Trophoblast cell (in vitro differentiated cells and primary cell): ENCODE measurements around the gene APLN. TPM values are rescaled to one million over a fixed set of nuclear protein-coding genes. Genes with fewer than 3 reads are reported as not detected.

Experiments used
- DNase-seq, 2 donors: peaks; one replicate each; pipeline ENCODE4 v3.0.0-alpha.2; 2016
- H2AFZ ChIP-seq: 2 replicates; pipeline ENCODE4 v1.6.1; 2013; ENCODE audit warnings: low read length, moderate library complexity, mild to moderate bottlenecking; ENCODE audit not compliant: insufficient read depth, poor library complexity
- H2AK5ac ChIP-seq: 2 replicates; pipeline ENCODE4 v1.6.1; 2013; ENCODE audit warnings: mild to moderate bottlenecking, low read length
- H2BK120ac ChIP-seq: 2 replicates; pipeline ENCODE4 v1.6.1; 2013; ENCODE audit warnings: low read length, mild to moderate bottlenecking, moderate library complexity; ENCODE audit not compliant: insufficient read depth, poor library complexity
- H2BK12ac ChIP-seq: 2 replicates; pipeline ENCODE4 v1.6.1; 2013; ENCODE audit warnings: mild to moderate bottlenecking, low read length, moderate library complexity
- H2BK5ac ChIP-seq: 2 replicates; pipeline ENCODE4 v1.6.1; 2013; ENCODE audit warnings: low read length, low read depth, moderate library complexity, mild to moderate bottlenecking; ENCODE audit not compliant: poor library complexity
- H3K14ac ChIP-seq: 2 replicates; pipeline ENCODE4 v1.6.1; 2013; ENCODE audit warnings: mild to moderate bottlenecking, low read length
- H3K18ac ChIP-seq: 2 replicates; pipeline ENCODE4 v1.6.1; 2013; ENCODE audit warnings: mild to moderate bottlenecking, low read length
- H3K23ac ChIP-seq: 2 replicates; pipeline ENCODE4 v1.6.1; 2013; ENCODE audit warnings: low read length
- H3K27ac ChIP-seq: 2 replicates; pipeline ENCODE4 v1.5.1; 2013; ENCODE audit warnings: low read depth, mild to moderate bottlenecking, inconsistent platforms, low read length, moderate library complexity
- H3K27me3 ChIP-seq: 2 replicates; pipeline ENCODE4 v1.6.1; 2013; ENCODE audit warnings: inconsistent platforms, mild to moderate bottlenecking, low read length, moderate library complexity; ENCODE audit not compliant: insufficient read depth
- H3K36me3 ChIP-seq, 2 experiments: 1 replicate in 1 of 2; 2 replicates in 1 of 2; pipeline ENCODE4 v1.6.1; 2013; ENCODE audit warnings: low read length in 2 of 2, mild to moderate bottlenecking in 2 of 2, moderate library complexity in 1 of 2; ENCODE audit not compliant: insufficient read depth in 2 of 2, control insufficient read depth in 1 of 2
- H3K4ac ChIP-seq: 2 replicates; pipeline ENCODE4 v1.6.1; 2013; ENCODE audit warnings: low read depth, mild to moderate bottlenecking, low read length, moderate library complexity
- H3K4me1 ChIP-seq, 2 experiments: 1 replicate in 1 of 2; 2 replicates in 1 of 2; pipeline ENCODE4 v1.6.1; 2013; ENCODE audit warnings: low read length in 2 of 2, mild to moderate bottlenecking in 2 of 2, moderate library complexity in 1 of 2; ENCODE audit not compliant: insufficient read depth in 2 of 2, control insufficient read depth in 1 of 2
- H3K4me2 ChIP-seq: 2 replicates; pipeline ENCODE4 v1.6.1; 2013; ENCODE audit warnings: inconsistent platforms, mild to moderate bottlenecking, low read length, moderate library complexity
- H3K4me3 ChIP-seq: 2 replicates; pipeline ENCODE4 v1.5.1; 2013; ENCODE audit warnings: mild to moderate bottlenecking, low read depth, low read length, inconsistent platforms
- H3K79me1 ChIP-seq: one replicate; pipeline ENCODE4 v1.6.1; 2013; ENCODE audit warnings: low read length
- H3K79me2 ChIP-seq: 2 replicates; pipeline ENCODE4 v1.6.1; 2013; ENCODE audit warnings: low read length, mild to moderate bottlenecking; ENCODE audit not compliant: control insufficient read depth, insufficient read depth, poor library complexity
- H3K9ac ChIP-seq: 2 replicates; pipeline ENCODE4 v1.6.1; 2013; ENCODE audit warnings: mild to moderate bottlenecking, low read length
- H3K9me3 ChIP-seq: 2 replicates; pipeline ENCODE4 v1.6.1; 2013; ENCODE audit warnings: low read depth, mild to moderate bottlenecking, control low read depth, inconsistent platforms, low read length; ENCODE audit not compliant: insufficient read depth
- H4K12ac ChIP-seq: 2 replicates; pipeline ENCODE4 v1.6.1; 2013; ENCODE audit warnings: low read depth, mild to moderate bottlenecking, low read length, moderate library complexity
- H4K8ac ChIP-seq: 2 replicates; pipeline ENCODE4 v1.6.1; 2013; ENCODE audit warnings: low read depth, mild to moderate bottlenecking, low read length, moderate library complexity
- H4K91ac ChIP-seq: one replicate; pipeline ENCODE4 v1.6.1; 2013; ENCODE audit warnings: low read depth, mild to moderate bottlenecking, low read length, moderate library complexity
- WGBS: extraction: QIAGEN DNeasy Blood & Tissue Kit; methylation state at CpG from one replicate; pipeline ENCODE4 v1.1.7; 2013; ENCODE audit warnings: missing lambda C conversion rate; ENCODE audit not compliant: insufficient read length, insufficient coverage; ENCODE audit errors: extremely low coverage; 5-methylcytosine and 5-hydroxymethylcytosine counted together
- polyA plus RNA-seq: library from polyadenylated mRNA; stranded (reverse); fragments of 200-250 nt; gene quantifications from 2 replicates; pipeline ENCODE4 v1.2.3, GENCODE V29; 2013

Gene APLN
- 0.06 and 0.07 TPM in 2 replicates for polyA plus RNA-seq

GRCh38 chrX:129654652-129655546, at the start of gene APLN:
Gene APLN, minus strand, starts transcription at chrX:129654956. Its CDS starts 326 bp downstream, at chrX:129654630.
- peaks cover 5 to 11% of the 10 kb centered on the region in 2 experiments for H3K4me1 ChIP-seq
- H3K4ac ChIP-seq: no peak within 1 kb of the TSS
- no peak within 1 kb of the TSS for H3K27ac ChIP-seq
- H2BK120ac ChIP-seq: no peak within 1 kb of the TSS
- H4K91ac ChIP-seq: no peak within 1 kb of the TSS
- no peaks in the 10 kb centered on the region for H3K79me2 ChIP-seq
- H3K4me2 ChIP-seq: peak within 1 kb of the TSS; percentile 92
- H4K8ac ChIP-seq: no peak within 1 kb of the TSS
- H4K12ac ChIP-seq: no peak within 1 kb of the TSS
- H3K27me3 ChIP-seq: peaks cover 21% of the 10 kb centered on the region
- H3K9me3 ChIP-seq: no peaks in the 10 kb centered on the region
- H3K79me1 ChIP-seq: no peaks in the 10 kb centered on the region
- no peak within 1 kb of the TSS for H2AK5ac ChIP-seq
- no peak within 1 kb of the TSS for H2BK12ac ChIP-seq
- H2AFZ ChIP-seq: no peak within 1 kb of the TSS
- no CpG with 5 or more reads among the region's 67 CpGs for WGBS
- DNase-seq: peak in 1 of 2 donors; percentile 53
- H2BK5ac ChIP-seq: no peak within 1 kb of the TSS
- no peak within 1 kb of the TSS for H3K14ac ChIP-seq
- H3K18ac ChIP-seq: no peak within 1 kb of the TSS
- no peak within 1 kb of the TSS for H3K9ac ChIP-seq
- no peaks in the 10 kb centered on the region for H3K36me3 ChIP-seq
- no peak within 1 kb of the TSS for H3K23ac ChIP-seq
- H3K4me3 ChIP-seq: peak within 1 kb of the TSS; percentile 56

- Histone ChIP-seq H3K4ac (no peak overlapping the region), H2BK12ac (no peak overlapping the region), H3K18ac (no peak overlapping the region), H3K4me2 (no peak overlapping the region), H3K14ac (no peak overlapping the region), H3K27me3 (no peaks in the 10 kb centered on the region), H4K8ac (no peak overlapping the region), H2AFZ (no peak overlapping the region), H3K9ac (no peak overlapping the region), H3K27ac (no peak overlapping the region), H3K23ac (no peak overlapping the region), H2BK120ac (no peak overlapping the region), H3K4me3 (no peak overlapping the region), H2AK5ac (no peak overlapping the region), H2BK5ac (no peak overlapping the region), H4K91ac (no peak overlapping the region), H3K36me3 (no peaks in the 10 kb centered on the region), H3K79me1 (no peaks in the 10 kb centered on the region), H3K4me1 (no peaks in the 10 kb centered on the region), H3K79me2 (no peaks in the 10 kb centered on the region), H4K12ac (no peak overlapping the region), H3K9me3 (no peaks in the 10 kb centered on the region)
- DNase-seq: no peak
- no CpG with 5 or more reads among the region's 2 CpGs for WGBS
Observed at GRCh38 chrX:129704491-129704890, 49.7 kb upstream of the APLN start.

- Histone ChIP-seq H3K27me3 (no peaks in the 10 kb centered on the region), H3K4me3 (no peak overlapping the region), H3K79me1 (no peaks in the 10 kb centered on the region), H2BK12ac (no peak overlapping the region), H2AK5ac (no peak overlapping the region), H3K79me2 (no peaks in the 10 kb centered on the region), H4K12ac (no peak overlapping the region), H4K91ac (no peak overlapping the region), H3K36me3 (no peaks in the 10 kb centered on the region), H3K27ac (no peak overlapping the region), H3K18ac (no peak overlapping the region), H3K9me3 (no peaks in the 10 kb centered on the region), H2BK5ac (no peak overlapping the region), H3K4me1 (no peaks in the 10 kb centered on the region), H3K9ac (no peak overlapping the region), H2AFZ (no peak overlapping the region), H3K14ac (no peak overlapping the region), H2BK120ac (no peak overlapping the region), H4K8ac (no peak overlapping the region), H3K23ac (no peak overlapping the region), H3K4me2 (no peak overlapping the region), H3K4ac (no peak overlapping the region)
- no CpG with 5 or more reads among the region's 8 CpGs for WGBS
- DNase-seq: no peak
Observed at GRCh38 chrX:129701624-129702069, 46.9 kb upstream of the APLN start.

GRCh38 chrX:129700536-129700935, 45.8 kb upstream of the APLN start:
- Histone ChIP-seq H3K4me3 (no peak overlapping the region), H3K9me3 (no peaks in the 10 kb centered on the region), H4K8ac (no peak overlapping the region), H4K12ac (no peak overlapping the region), H3K27me3 (no peaks in the 10 kb centered on the region), H3K18ac (no peak overlapping the region), H2AFZ (no peak overlapping the region), H3K27ac (no peak overlapping the region), H3K23ac (no peak overlapping the region), H2BK12ac (no peak overlapping the region), H3K4me2 (no peak overlapping the region), H3K4ac (no peak overlapping the region), H3K4me1 (no peaks in the 10 kb centered on the region), H4K91ac (no peak overlapping the region), H3K36me3 (no peaks in the 10 kb centered on the region), H3K9ac (no peak overlapping the region), H2BK120ac (no peak overlapping the region), H3K79me1 (no peaks in the 10 kb centered on the region), H3K14ac (no peak overlapping the region), H3K79me2 (no peaks in the 10 kb centered on the region), H2BK5ac (no peak overlapping the region), H2AK5ac (no peak overlapping the region)
- no CpG with 5 or more reads among the region's 4 CpGs for WGBS
- DNase-seq: no peak
